GM12878 (cell line): ENCODE measurements around the gene MYO1E.

ENCODE experiments used
- POLR2AphosphoS5 ChIP-seq: IDR thresholded peaks from 2 replicates; pipeline ENCODE4 v1.6.1; 2011; ENCODE audit warnings: mild to moderate bottlenecking, low read length, inconsistent platforms
- SMAD5 ChIP-seq: IDR thresholded peaks from 2 replicates; pipeline ENCODE4 v1.6.1; 2016; ENCODE audit warnings: antibody characterized with exemption, low read depth
- SUZ12 ChIP-seq: fragments of 200-600 bp; sonication (generic); IDR thresholded peaks from one replicate; pipeline ENCODE4 v1.6.1; 2018; ENCODE audit warnings: antibody characterized with exemption, mild to moderate bottlenecking; ENCODE audit not compliant: unreplicated experiment
- TARDBP ChIP-seq: IDR thresholded peaks from 2 replicates; pipeline ENCODE4 v1.6.1; 2016; ENCODE audit warnings: borderline replicate concordance
- USF1 ChIP-seq: IDR thresholded peaks from 2 replicates; pipeline ENCODE4 v1.6.1; 2011; ENCODE audit warnings: borderline replicate concordance, low read depth, mild to moderate bottlenecking, moderate library complexity, mixed read lengths, low read length; ENCODE audit not compliant: insufficient read depth; ENCODE audit errors: extremely low read length
- YY1 ChIP-seq: IDR thresholded peaks from 2 replicates; pipeline ENCODE4 v1.6.1; 2011; ENCODE audit warnings: low read depth, mild to moderate bottlenecking, low read length
- TF ChIP-seq, protein P1 (sequence below): fragments of 450-650 bp; IDR thresholded peaks from 2 replicates; pipeline ENCODE4 v1.6.1; 2018; ENCODE audit warnings: mild to moderate bottlenecking, low read depth, moderate library complexity; ENCODE audit not compliant: partially characterized antibody
- TF ChIP-seq, protein P2 (sequence below), 3 experiments: IDR thresholded peaks in 2 of 3; conservative IDR thresholded peaks in 1 of 3; 2 replicates each; pipeline ENCODE4 v1.5.1; 2011; ENCODE audit warnings: low read depth in 3 of 3, low read length in 3 of 3, mild to moderate bottlenecking in 3 of 3, control low read depth in 2 of 3, moderate library complexity in 2 of 3, inconsistent platforms in 1 of 3, mixed read lengths in 1 of 3; ENCODE audit not compliant: control insufficient read depth in 2 of 3, insufficient read depth in 1 of 3; ENCODE audit errors: extremely low read depth in 1 of 3
- TF ChIP-seq, protein P3 (sequence below): IDR thresholded peaks from 2 replicates; pipeline ENCODE4 v1.6.1; 2011; ENCODE audit warnings: low read depth, low read length, improper control_type of control experiment, borderline replicate concordance

DNA sequence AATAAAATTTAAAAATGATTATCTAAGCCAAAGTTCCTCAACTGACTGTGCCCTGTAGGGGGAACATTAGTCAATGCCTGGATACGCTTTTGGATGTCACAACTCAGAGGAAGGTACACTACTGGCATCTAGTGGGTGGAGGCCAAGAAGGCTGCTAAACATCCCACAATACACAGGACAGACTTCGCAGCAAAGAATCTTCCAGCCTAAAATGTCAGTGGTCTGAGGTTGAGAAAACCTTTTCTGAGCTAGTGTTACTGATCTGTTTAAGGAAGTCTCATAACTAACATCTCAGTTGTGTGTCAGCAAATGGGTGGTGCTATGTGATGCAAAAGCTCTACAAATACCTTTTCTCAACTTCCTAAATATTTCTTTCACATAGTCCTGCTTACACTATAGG, 186.9 kb downstream of the MYO1E start:
- TF ChIP-seq, protein P1, sequence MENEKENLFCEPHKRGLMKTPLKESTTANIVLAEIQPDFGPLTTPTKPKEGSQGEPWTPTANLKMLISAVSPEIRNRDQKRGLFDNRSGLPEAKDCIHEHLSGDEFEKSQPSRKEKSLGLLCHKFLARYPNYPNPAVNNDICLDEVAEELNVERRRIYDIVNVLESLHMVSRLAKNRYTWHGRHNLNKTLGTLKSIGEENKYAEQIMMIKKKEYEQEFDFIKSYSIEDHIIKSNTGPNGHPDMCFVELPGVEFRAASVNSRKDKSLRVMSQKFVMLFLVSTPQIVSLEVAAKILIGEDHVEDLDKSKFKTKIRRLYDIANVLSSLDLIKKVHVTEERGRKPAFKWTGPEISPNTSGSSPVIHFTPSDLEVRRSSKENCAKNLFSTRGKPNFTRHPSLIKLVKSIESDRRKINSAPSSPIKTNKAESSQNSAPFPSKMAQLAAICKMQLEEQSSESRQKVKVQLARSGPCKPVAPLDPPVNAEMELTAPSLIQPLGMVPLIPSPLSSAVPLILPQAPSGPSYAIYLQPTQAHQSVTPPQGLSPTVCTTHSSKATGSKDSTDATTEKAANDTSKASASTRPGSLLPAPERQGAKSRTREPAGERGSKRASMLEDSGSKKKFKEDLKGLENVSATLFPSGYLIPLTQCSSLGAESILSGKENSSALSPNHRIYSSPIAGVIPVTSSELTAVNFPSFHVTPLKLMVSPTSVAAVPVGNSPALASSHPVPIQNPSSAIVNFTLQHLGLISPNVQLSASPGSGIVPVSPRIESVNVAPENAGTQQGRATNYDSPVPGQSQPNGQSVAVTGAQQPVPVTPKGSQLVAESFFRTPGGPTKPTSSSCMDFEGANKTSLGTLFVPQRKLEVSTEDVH, result no peak
- no peak for TF ChIP-seq YY1
- TF ChIP-seq TARDBP, result no peak
- no peak for TF ChIP-seq POLR2AphosphoS5
- no peak for TF ChIP-seq USF1
- TF ChIP-seq, protein P2, sequence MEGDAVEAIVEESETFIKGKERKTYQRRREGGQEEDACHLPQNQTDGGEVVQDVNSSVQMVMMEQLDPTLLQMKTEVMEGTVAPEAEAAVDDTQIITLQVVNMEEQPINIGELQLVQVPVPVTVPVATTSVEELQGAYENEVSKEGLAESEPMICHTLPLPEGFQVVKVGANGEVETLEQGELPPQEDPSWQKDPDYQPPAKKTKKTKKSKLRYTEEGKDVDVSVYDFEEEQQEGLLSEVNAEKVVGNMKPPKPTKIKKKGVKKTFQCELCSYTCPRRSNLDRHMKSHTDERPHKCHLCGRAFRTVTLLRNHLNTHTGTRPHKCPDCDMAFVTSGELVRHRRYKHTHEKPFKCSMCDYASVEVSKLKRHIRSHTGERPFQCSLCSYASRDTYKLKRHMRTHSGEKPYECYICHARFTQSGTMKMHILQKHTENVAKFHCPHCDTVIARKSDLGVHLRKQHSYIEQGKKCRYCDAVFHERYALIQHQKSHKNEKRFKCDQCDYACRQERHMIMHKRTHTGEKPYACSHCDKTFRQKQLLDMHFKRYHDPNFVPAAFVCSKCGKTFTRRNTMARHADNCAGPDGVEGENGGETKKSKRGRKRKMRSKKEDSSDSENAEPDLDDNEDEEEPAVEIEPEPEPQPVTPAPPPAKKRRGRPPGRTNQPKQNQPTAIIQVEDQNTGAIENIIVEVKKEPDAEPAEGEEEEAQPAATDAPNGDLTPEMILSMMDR (IDR thresholded peaks at IDR 0.05 in 2 of 3, conservative IDR thresholded peaks at IDR 0.05 in 1 of 3; ENCODE audit: control insufficient read depth in 2 of 3, extremely low read depth in 1 of 3, insufficient read depth in 1 of 3, low read depth in 3 of 3, low read length in 3 of 3), result no peak
- TF ChIP-seq SUZ12, result no peak
- no peak for TF ChIP-seq SMAD5
- TF ChIP-seq, protein P3, sequence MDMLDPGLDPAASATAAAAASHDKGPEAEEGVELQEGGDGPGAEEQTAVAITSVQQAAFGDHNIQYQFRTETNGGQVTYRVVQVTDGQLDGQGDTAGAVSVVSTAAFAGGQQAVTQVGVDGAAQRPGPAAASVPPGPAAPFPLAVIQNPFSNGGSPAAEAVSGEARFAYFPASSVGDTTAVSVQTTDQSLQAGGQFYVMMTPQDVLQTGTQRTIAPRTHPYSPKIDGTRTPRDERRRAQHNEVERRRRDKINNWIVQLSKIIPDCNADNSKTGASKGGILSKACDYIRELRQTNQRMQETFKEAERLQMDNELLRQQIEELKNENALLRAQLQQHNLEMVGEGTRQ, result no peak
